GM12874 (cell line): ENCODE data around the gene AIG1.

Experiments
- TF ChIP-seq, protein P1 (sequence below): IDR thresholded peaks from 2 replicates; pipeline ENCODE4 v1.5.1; 2011; ENCODE audit warnings: low read depth, mild to moderate bottlenecking, control low read depth, low read length, moderate library complexity; ENCODE audit not compliant: insufficient read depth

Gene AIG1

DNA sequence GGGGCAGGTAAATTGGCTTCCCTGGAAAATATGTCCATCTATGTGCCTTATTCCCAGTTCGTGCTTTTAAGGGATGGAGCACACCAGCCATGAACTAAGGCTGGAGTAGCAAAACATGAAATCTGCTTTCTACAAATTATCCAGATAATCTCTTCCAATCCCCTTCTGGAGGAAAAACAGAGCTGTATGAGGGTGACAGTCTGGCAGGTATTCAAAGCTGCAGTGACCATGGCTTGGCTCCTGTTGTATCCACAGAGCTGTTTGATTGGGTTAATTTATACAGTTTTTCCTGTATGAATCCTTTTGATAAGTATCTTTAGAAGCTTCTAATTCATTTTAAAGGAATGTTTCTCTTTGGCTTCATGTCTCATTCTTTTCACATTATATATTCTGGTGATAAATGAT is 144.4 kb downstream of the AIG1 start:
- TF ChIP-seq, protein P1, sequence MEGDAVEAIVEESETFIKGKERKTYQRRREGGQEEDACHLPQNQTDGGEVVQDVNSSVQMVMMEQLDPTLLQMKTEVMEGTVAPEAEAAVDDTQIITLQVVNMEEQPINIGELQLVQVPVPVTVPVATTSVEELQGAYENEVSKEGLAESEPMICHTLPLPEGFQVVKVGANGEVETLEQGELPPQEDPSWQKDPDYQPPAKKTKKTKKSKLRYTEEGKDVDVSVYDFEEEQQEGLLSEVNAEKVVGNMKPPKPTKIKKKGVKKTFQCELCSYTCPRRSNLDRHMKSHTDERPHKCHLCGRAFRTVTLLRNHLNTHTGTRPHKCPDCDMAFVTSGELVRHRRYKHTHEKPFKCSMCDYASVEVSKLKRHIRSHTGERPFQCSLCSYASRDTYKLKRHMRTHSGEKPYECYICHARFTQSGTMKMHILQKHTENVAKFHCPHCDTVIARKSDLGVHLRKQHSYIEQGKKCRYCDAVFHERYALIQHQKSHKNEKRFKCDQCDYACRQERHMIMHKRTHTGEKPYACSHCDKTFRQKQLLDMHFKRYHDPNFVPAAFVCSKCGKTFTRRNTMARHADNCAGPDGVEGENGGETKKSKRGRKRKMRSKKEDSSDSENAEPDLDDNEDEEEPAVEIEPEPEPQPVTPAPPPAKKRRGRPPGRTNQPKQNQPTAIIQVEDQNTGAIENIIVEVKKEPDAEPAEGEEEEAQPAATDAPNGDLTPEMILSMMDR, result no peak

DNA sequence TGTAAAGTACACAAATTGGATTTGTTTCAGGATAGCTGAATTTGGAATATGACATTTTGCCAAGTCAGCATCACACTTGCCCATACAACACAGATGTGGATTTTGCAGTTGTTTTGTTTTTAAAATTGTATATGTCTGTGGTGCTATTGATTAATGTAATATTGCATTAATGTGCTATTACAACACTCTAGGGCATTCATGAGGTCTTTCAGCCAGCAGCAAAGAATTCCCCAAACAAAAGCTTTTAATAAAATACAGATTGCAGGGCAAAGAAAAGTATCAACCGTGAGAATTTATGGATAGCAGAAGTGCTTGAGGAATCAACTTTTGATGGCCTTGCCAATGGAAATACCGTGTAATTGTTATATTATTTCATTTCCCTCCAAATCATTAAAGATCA is 144.9 kb downstream of the AIG1 start:
- TF ChIP-seq, protein P1, result no peak

DNA sequence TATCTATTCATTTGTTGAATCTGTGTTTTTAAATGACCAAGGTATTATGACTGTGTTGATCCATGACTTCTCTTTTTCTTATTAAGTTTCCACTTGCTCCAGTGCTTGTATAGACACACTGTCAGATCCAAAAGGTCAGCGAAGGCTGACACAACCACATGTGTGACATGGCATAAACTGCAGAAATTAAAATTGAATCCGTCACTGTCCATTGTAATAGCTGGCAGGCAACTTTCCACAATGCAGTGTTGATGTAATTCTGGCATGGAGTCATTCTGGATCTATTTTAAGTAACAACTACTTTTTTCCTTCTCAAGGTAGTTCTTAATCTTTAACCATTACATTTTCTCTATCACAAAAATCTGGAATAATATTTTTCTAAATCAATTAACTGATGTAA is 145.3 kb downstream of the AIG1 start:
- TF ChIP-seq, protein P1, result no peak

DNA sequence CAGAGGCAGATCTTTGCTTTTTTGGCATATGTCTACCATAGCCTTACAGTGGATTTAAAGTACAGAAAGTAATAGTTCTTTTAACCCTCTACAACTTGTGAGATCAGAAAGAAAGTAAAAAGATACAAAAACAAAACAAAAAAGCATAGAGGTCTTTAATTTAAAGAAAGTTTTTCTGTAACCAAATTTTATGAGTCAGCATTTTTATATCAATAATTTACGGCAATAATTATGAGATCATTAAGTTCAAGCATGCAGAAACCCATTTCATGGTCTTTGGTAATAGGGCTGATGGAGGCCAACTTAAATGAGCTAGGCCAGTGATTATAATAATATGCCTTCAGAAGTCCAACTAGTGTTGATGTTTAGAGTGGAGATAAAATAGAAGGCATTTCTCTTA is 145.9 kb downstream of the AIG1 start:
- TF ChIP-seq, protein P1, result no peak

DNA sequence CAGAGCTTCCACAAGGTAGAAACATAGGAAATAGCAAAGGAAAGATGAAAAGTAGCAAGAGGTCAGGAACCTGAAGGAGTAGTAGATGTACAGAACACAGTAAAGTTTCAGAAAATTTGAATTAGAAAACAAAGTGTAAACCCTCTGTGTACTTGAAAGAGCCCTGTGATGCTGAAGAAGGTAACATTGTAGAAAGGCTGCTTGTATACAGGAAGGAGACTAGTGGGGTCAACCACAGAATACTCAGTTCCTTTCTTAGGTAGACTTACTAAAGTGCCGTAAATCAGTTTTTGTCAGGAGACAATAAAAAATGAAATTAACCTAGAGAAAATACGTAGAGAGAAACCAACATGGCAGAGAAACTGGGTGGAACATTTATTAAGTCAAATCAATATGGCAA is 149.7 kb downstream of the AIG1 start:
- TF ChIP-seq, protein P1, result no peak

DNA sequence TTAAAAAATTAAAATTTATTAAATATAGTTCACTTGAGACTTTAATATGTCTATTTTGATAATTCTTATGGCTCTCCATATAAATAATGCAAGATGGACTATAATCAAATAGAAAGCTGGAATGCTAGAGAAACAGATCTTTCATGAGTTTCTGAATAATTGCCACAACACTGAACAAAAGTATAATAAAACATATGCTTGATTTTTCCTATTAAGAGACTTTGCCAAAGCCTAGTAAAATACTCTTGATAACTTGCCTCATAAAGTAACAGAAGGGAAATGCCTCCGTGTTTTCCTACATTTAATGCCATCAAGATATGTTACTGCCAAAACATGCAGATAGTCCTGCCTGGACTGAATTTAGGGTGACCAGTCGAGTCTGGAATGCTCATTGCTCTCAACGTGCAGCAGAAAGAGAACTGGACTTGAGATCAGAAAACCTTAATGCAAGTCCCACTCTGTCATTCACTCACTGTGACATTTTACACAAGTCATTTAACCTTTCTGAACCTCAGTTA is 153.2 kb downstream of the AIG1 start:
- TF ChIP-seq, protein P1, result no peak

DNA sequence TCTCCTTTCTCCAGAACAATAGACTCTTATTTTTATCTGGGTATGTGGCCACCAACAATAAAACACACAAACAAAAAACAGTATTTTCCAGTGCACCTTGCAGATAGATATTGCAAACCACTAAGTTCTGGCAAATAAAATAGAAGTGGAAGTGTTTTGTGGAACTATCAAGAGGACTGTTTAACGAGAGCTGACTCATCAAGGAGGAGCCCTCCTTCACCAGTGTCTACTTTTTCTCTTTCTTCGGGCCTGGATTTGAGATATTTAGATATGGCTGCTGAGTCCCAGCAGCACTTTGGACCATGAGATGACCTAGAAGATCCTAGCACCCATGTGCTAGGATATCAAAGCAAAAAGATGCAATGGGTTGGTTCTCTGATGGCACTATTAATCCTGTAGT is 154.7 kb downstream of the AIG1 start:
- TF ChIP-seq, protein P1, result no peak
